GM12864 (cell line): ENCODE results near the gene HEPN1.

ENCODE experiments used
- DNase-seq: peaks from one replicate; pipeline ENCODE4 v3.0.0-alpha.2; 2011; ENCODE audit warnings: low read depth
- H3K4me3 ChIP-seq: 2 replicates; pipeline ENCODE4 v1.5.1; 2011; ENCODE audit warnings: mild to moderate bottlenecking, low read depth, low read length, control low read depth
- TF ChIP-seq, protein P1 (sequence below): IDR thresholded peaks from 2 replicates; pipeline ENCODE4 v1.5.1; 2011; ENCODE audit warnings: low read depth, mild to moderate bottlenecking, moderate library complexity, low read length, control low read depth, inconsistent platforms; ENCODE audit errors: missing control alignments

The HEPN1 gene

DNA sequence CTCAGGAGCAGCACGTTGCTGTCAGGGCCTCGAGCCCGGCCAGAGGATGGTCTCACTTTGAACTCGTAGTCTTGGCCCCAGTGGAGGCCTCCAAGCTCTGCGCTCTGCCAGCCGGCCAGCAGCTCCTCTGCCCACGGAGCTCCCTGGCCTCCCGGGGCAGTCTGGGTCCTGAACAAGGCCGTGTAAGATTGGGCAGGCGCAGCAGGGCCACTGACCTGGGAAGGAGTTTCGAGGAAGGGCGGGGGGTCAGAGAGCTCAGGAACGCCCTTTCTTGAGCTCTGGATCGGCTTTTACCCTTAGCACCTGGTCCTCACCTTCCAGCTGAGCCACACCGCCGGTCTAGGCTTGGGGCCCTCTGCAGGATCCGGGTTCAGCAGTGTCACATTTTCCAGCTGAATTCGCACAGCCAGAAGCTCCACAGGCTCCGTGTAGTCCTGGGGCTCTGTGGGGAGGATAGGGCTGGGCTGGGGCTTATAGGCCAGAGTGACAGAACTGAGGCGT, 23.5 kb upstream of the HEPN1 start:
- no peak overlapping the region for H3K4me3 ChIP-seq
- no peak for DNase-seq
- TF ChIP-seq, protein P1, sequence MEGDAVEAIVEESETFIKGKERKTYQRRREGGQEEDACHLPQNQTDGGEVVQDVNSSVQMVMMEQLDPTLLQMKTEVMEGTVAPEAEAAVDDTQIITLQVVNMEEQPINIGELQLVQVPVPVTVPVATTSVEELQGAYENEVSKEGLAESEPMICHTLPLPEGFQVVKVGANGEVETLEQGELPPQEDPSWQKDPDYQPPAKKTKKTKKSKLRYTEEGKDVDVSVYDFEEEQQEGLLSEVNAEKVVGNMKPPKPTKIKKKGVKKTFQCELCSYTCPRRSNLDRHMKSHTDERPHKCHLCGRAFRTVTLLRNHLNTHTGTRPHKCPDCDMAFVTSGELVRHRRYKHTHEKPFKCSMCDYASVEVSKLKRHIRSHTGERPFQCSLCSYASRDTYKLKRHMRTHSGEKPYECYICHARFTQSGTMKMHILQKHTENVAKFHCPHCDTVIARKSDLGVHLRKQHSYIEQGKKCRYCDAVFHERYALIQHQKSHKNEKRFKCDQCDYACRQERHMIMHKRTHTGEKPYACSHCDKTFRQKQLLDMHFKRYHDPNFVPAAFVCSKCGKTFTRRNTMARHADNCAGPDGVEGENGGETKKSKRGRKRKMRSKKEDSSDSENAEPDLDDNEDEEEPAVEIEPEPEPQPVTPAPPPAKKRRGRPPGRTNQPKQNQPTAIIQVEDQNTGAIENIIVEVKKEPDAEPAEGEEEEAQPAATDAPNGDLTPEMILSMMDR: no peak

DNA sequence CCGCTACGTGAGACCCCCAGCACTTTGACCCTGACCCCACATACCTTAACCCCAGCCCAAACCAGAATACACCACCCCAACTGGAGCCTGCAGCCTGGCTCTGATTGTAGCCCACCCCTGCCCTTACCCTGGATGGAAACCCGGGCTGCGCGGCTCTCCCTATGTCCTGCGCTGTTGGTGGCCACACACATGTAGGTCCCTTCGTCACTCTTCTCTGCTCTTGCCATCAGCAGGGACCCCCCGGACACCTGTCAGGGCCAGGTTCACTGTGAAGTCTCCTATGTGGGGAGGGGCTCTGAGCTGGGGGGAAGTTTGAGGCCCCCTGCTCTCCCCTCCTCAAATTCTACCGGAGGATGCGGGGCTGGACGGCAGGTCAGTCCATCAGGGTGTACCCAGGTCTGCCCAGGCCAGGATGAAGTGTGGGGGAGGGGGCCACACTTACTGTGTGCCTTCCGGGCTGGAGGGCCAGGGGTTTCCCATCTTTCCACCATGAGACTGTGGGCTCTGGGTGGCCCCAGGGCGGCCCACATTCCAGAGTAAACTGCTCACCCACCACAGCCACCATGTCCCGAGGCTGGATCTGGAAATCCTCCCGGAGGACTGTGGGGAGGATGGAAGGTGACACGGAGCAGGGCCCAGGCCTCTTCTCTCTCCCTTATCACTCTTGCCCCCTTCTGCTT, 22.8 kb upstream of the HEPN1 start:
- DNase-seq: no peak
- TF ChIP-seq, protein P1: no peak
- no peak overlapping the region for H3K4me3 ChIP-seq

DNA sequence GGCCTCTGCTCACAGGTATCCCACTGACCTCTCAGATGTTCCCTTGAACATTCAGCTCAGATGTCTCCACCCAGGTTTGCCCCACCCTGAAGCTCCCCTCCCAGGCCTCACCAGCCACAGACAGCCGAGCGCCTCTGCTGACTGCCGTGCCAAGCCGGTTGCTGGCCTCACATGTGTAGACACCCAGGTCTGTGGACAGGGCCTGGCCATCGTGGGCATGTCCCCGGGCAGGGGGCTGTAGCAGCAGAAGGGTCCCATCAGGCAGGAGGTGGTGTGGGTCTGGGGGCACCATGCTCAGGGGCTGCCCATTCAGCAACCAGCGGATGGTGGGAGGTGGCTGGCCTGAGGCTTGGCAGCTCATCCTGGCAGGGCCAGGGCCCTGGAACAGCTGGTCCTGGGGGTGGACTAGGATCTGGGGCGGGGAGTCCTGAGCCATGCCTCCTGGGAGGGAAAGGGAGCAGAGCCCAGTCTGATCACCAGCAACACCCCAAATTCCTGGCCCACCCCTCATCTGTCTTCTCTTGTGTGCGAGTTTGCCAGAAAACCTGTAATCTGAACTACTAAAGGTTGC, 22.1 kb upstream of the HEPN1 start:
- no peak overlapping the region for H3K4me3 ChIP-seq
- no peak for DNase-seq

DNA sequence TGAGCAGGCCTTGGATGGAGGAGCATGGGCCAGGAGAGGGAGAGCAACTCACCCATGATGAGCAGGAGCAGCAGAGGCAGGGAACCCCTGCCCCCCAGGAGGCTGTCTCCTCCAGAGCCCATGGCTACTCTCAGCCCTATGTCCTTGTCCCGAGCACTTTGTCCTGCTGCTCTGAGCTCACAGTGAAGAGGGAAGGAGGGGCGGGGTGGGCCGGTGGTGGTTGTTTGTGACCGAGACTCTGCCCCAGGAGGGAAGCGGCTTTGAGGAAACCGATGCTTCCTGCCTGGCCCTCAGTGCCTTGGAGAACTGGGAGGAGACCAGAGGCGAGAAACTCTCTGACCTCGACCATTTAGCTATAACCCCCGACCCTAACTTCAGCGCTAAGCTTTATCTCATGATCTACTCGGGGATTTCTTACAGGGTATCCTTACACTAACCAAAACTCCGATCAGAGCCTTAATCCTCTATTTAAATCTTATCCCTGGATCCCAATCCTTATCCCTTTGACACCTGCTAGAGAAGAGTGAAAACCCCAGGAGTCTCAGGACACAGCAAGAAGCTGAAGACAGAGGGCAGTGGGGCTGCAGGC, 21.3 kb upstream of the HEPN1 start, which contains the start of gene ROBO4:
Gene ROBO4, minus strand, starts transcription at position 192 of the 589 bp plus-strand sequence. Its CDS starts 70 bp downstream, at position 122.
- H3K4me3 ChIP-seq: no peak within 1 kb of the TSS
- DNase-seq: no peak
- TF ChIP-seq, protein P1: no peak

More for the DNA sequence above, 22.1 kb upstream of the HEPN1 start:
- TF ChIP-seq, protein P1: no peak

DNA sequence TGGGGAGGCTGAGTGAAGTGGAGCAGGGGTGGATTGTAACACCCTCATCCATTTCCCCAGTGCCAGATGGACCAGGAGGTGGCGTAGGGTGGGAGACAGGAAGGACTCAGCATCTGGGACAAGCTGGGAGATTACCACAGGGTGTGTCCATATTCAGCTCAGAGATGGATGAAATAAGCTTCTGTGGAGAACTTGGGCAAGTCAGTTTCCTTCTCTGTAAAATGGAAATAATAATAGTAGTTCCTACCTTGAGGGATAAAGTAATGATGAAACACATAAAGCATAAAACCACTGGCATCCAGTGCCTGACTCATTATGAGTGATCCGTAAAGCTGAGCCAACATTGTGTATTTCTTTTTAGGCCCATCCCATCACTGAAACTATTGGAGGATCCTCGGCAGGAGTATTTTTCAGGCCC, 20.8 kb upstream of the HEPN1 start:
- DNase-seq: no peak
- no peak overlapping the region for H3K4me3 ChIP-seq
- TF ChIP-seq, protein P1: no peak

DNA sequence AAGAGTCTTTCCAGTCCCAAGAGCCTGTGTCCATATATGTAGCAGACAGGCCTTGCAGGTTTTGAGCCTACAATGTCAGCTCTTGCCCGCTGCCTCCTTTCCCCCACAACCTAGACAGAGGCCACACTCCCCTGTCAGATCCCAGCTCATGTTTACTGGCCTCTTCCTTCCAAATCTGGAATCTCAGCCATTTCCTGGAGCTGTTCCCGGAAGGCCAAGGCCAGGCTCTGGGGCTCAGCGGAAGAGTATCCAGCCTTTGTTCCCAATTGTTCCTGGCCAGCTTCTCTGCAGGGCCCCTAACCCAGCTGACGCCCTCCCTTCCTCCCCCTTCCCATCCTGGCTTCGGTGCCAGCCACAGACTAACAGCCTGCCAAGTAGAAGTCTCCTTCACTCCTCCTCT, 20.3 kb upstream of the HEPN1 start:
- TF ChIP-seq, protein P1: no peak
- H3K4me3 ChIP-seq: no peak overlapping the region
- DNase-seq: no peak
